ENCODE results near the gene GRID1. TPM values are rescaled to one million over a fixed set of nuclear protein-coding genes. Genes with fewer than 3 reads are reported as not detected.

GRID1 gene
- total RNA-seq, 1 donor: not detected

GRCh38 chr10:85741626-85742300, 624.8 kb downstream of the GRID1 start:
- no peak for DNase-seq (ENCODE audit: low read depth)
- no peak for TF ChIP-seq CTCF (IDR thresholded peaks at IDR 0.05; ENCODE audit: insufficient read depth, low read length)
- H3K4me3 ChIP-seq (ENCODE audit: low read depth, low read length): no peak overlapping the region

GRCh38 chr10:85735997-85736396, 630.6 kb downstream of the GRID1 start:
- H3K4me3 ChIP-seq (ENCODE audit: low read depth, low read length): no peak overlapping the region
- TF ChIP-seq CTCF (IDR thresholded peaks at IDR 0.05; ENCODE audit: insufficient read depth, low read length): no peak
- no peak for DNase-seq (ENCODE audit: low read depth)

- DNase-seq (ENCODE audit: low read depth): no peak
Observed at GRCh38 chr10:85734791-85735190, 631.8 kb downstream of the GRID1 start.

GRCh38 chr10:85724215-85724614, 642.4 kb downstream of the GRID1 start:
- no peak for DNase-seq (ENCODE audit: low read depth)
- no peak overlapping the region for H3K4me3 ChIP-seq (ENCODE audit: low read depth, low read length)
- TF ChIP-seq CTCF (IDR thresholded peaks at IDR 0.05; ENCODE audit: insufficient read depth, low read length): no peak

More at GRCh38 chr10:85734791-85735190, 631.8 kb downstream of the GRID1 start:
- H3K4me3 ChIP-seq (ENCODE audit: low read depth, low read length): no peak overlapping the region
- TF ChIP-seq CTCF (IDR thresholded peaks at IDR 0.05; ENCODE audit: insufficient read depth, low read length): no peak

- no peak for TF ChIP-seq CTCF (IDR thresholded peaks at IDR 0.05; ENCODE audit: insufficient read depth, low read length)
- DNase-seq (ENCODE audit: low read depth): no peak
- H3K4me3 ChIP-seq (ENCODE audit: low read depth, low read length): no peak overlapping the region
Observed at GRCh38 chr10:85720931-85721590, 645.5 kb downstream of the GRID1 start.

- H3K4me3 ChIP-seq (ENCODE audit: low read depth, low read length): no peak overlapping the region
- TF ChIP-seq CTCF (IDR thresholded peaks at IDR 0.05; ENCODE audit: insufficient read depth, low read length): no peak
- no peak for DNase-seq (ENCODE audit: low read depth)
Observed at GRCh38 chr10:85719408-85719807, 647.2 kb downstream of the GRID1 start.

Measured in fibroblast of the aortic adventitia (primary cell).